Esophagus squamous epithelium (tissue), 4 donors: ENCODE measurements around the gene USP10.

Source experiments
- CTCF ChIP-seq, 6 experiments: fragments of 450-650 bp in 4 of 6; fragments of 200-600 bp in 2 of 6; sonication (generic) in 2 of 6; IDR thresholded peaks; one replicate each; pipeline ENCODE4 v1.5.1; 2016 to 2019; ENCODE audit warnings: antibody characterized with exemption in 6 of 6, mild to moderate bottlenecking in 4 of 6, moderate library complexity in 4 of 6
- POLR2A ChIP-seq, 4 donors: fragments of 450-650 bp; IDR thresholded peaks; one replicate each; pipeline ENCODE4 v1.6.1; 2017; ENCODE audit warnings: antibody characterized with exemption in 4 of 4, mild to moderate bottlenecking in 4 of 4, moderate library complexity in 3 of 4

- TF ChIP-seq CTCF (IDR thresholded peaks at IDR 0.05): no peak
- no peak for TF ChIP-seq POLR2A (IDR thresholded peaks at IDR 0.05)
These were observed 107.1 kb downstream of the USP10 start for GRCh38 chr16:84806890-84807258.
